Measurements from ENCODE around the gene CES2. TPM values are rescaled to one million over a fixed set of nuclear protein-coding genes. Genes with fewer than 3 reads are reported as not detected.

The CES2 gene
- total and polyA plus RNA-seq, 9 of the 15 experiments (the other 6 are each of a cell fraction or from before 2014, with no cell fraction given), result 2.2 to 37.9 (median 24.4) TPM

GRCh38 chr16:66968847-66969246, 33.5 kb downstream of the CES2 start:
- no TSS peak for BruUV-seq (replicated peaks)
- DNase-seq (ENCODE audit: extremely low read depth in 1 of 4, low spot score in 3 of 4), result no peak
- ChIA-PET CTCF (ENCODE audit: low intra/inter-chr PET ratio) (no interaction called here), POLR2A (interaction anchor here (1.1 to 1.3 kb wide), 4 partner anchors 8 to 49 kb away, joined by 3 read pairs; partner anchors contain the start of gene CES3)
- intact Hi-C loops (cut with micrococcal nuclease) (no loop called here), in situ Hi-C loops (cut with MboI) (loop anchor here (25.0 kb wide), 2 partner anchors 193 to 443 kb away; partner anchors contain the start of genes B3GNT9, FBXL8, HSF4 and NOL3)
- no peak overlapping the region for H3K4me3 ChIP-seq
- TF ChIP-seq SMAD3 (CRISPR knock-in tag; conservative IDR thresholded peaks at IDR 0.05) (no peak), STAT5A (IDR thresholded peaks at IDR 0.05; ENCODE audit: borderline replicate concordance, low read length) (no peak), MBD2 (IDR thresholded peaks at IDR 0.05; ENCODE audit: borderline replicate concordance, low read depth) (no peak)
- FAIRE-seq, result no peak
- H4K20me1 ChIP-seq (replicated peaks; ENCODE audit: control insufficient read depth, insufficient read depth, low read length), result no peaks in the 10 kb centered on the region
- no peak overlapping the region for H3K4me2 ChIP-seq (ENCODE audit: insufficient read depth, low read length)
- H3K9me1 ChIP-seq (ENCODE audit: control insufficient read depth, insufficient read depth, low read length), result peaks cover 3% of the 10 kb centered on the region
- H3K36me3 ChIP-seq (ENCODE audit: control insufficient read depth, insufficient read depth, low read length), result no peaks in the 10 kb centered on the region
- peaks cover 3 to 13% of the 10 kb centered on the region in 2 experiments; a peak in 2 of 5 replicates for H3K4me1 ChIP-seq (replicated peaks in 1 of 2; ENCODE audit: control insufficient read depth in 2 of 2, insufficient read depth in 2 of 2, low read length in 2 of 2)
- no peak overlapping the region for H3K9ac ChIP-seq (ENCODE audit: insufficient read depth in 1 of 2, low read depth in 2 of 2, low read length in 2 of 2)
- no peaks in the 10 kb centered on the region for H3K9me3 ChIP-seq (replicated peaks; ENCODE audit: control insufficient read depth, insufficient read depth, low read depth, low read length)
- 17% methylated on average over 5 of the region's 5 CpGs for WGBS (ENCODE audit: insufficient coverage, low coverage, missing lambda C conversion rate)
- no peak overlapping the region for H3K27ac ChIP-seq (ENCODE audit: extremely low read depth, low read depth, low read length)
- H3K27me3 ChIP-seq (ENCODE audit: control insufficient read depth in 2 of 2, insufficient read depth in 2 of 2, low read length in 2 of 2), result peaks cover 7 to 30% of the 10 kb centered on the region in 2 experiments; a peak in 4 of 5 replicates
- H3K79me2 ChIP-seq (ENCODE audit: control insufficient read depth, insufficient read depth, low read length), result no peaks in the 10 kb centered on the region
- no peak for ATAC-seq
- H2AFZ ChIP-seq (ENCODE audit: low read depth, low read length), result no peak overlapping the region
